Measurements from ENCODE around the gene NUDC. TPM values are rescaled to one million over a fixed set of nuclear protein-coding genes. Genes with fewer than 3 reads are reported as not detected.

NUDC gene
- total and polyA plus RNA-seq, 2 of the 13 experiments (the other 11 are each of a cell fraction or from before 2014, with no cell fraction given): 34.7 to 104 TPM

DNA sequence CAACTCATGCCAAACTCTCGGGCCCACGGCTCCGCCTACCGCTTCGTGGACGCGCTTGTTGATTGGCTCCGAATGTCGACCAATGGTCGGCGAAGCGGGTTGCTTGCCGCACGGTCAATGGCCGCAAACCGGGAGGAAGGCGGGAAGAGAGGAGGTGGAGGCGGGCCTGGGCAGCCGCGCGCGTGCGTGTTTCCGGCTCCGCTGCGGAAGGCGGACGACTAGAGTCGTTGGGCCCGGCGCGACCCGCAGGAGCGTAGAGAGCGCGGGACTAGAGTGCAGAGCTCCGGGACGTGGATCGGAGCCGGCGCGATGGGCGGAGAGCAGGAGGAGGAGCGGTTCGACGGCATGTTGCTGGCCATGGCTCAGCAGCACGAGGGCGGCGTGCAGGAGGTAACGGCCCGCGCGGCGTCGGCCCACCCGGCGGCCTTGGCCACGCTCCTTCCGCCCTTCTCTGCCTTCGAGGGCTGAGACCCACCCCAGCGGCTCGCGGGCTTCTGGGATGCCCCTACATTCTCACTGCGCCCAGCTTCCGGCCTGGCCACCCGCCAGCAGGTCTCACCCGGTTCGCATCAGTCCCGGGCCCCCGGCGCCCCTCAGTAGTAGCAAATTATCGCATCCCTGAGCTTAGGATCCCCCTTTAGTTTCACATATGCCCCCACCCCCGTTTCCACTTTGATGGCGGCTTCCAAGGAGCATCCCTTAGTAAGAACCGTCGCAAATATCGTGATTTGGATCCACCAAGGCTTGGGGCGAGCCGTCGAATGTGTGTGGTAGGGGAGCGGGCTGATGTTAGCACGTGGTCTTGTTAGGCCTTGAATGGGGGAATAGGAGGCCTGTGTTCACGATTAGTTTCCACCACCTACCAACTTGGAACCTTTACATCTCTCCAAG is at the start of gene NUDC (continued):
- TF ChIP-seq SNRNP70 (IDR thresholded peaks at IDR 0.05; ENCODE audit: low read depth, low read length) (no peak), ZNF709 (CRISPR knock-in tag; IDR thresholded peaks at IDR 0.05) (peak; percentile 95), ZNF816 (CRISPR knock-in tag; IDR thresholded peaks at IDR 0.05; ENCODE audit: borderline replicate concordance) (no peak), HMG20B (CRISPR knock-in tag; conservative IDR thresholded peaks at IDR 0.05) (no peak; the same call in 1 of the 2 replicates), FOXM1 (CRISPR knock-in tag; IDR thresholded peaks at IDR 0.05) (no peak), SIX1 (CRISPR knock-in tag; IDR thresholded peaks at IDR 0.05; ENCODE audit: borderline replicate concordance) (no peak), KMT2B (CRISPR knock-in tag; IDR thresholded peaks at IDR 0.05) (peak; percentile 90), ZNF557 (CRISPR knock-in tag; IDR thresholded peaks at IDR 0.05) (no peak), ISX (CRISPR knock-in tag; conservative IDR thresholded peaks at IDR 0.05) (0 out of 2 replicates have a peak, but pooled peaks have one; percentile 48), ZKSCAN8 (CRISPR knock-in tag; IDR thresholded peaks at IDR 0.05; ENCODE audit: borderline replicate concordance) (no peak), ATF7 (IDR thresholded peaks at IDR 0.05) (no peak), ATF7 (CRISPR knock-in tag; IDR thresholded peaks at IDR 0.05) (no peak), HCFC1 (IDR thresholded peaks at IDR 0.05; ENCODE audit: low read depth, low read length) (0 out of 2 replicates have a peak, but pooled peaks have one; percentile 9)
- TF ChIP-seq, protein P1, sequence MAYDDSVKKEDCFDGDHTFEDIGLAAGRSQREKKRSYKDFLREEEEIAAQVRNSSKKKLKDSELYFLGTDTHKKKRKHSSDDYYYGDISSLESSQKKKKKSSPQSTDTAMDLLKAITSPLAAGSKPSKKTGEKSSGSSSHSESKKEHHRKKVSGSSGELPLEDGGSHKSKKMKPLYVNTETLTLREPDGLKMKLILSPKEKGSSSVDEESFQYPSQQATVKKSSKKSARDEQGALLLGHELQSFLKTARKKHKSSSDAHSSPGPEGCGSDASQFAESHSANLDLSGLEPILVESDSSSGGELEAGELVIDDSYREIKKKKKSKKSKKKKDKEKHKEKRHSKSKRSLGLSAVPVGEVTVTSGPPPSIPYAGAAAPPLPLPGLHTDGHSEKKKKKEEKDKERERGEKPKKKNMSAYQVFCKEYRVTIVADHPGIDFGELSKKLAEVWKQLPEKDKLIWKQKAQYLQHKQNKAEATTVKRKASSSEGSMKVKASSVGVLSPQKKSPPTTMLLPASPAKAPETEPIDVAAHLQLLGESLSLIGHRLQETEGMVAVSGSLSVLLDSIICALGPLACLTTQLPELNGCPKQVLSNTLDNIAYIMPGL (CRISPR knock-in tag; IDR thresholded peaks at IDR 0.05; ENCODE audit: borderline replicate concordance in 1 of 2, low read depth in 1 of 2): peak in 1 of 2 experiments; percentile 68; a peak in 3 of 4 replicates
- TF ChIP-seq, protein P2, sequence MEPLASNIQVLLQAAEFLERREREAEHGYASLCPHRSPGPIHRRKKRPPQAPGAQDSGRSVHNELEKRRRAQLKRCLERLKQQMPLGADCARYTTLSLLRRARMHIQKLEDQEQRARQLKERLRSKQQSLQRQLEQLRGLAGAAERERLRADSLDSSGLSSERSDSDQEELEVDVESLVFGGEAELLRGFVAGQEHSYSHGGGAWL (CRISPR knock-in tag; IDR thresholded peaks at IDR 0.05): peak; percentile 95
- TF ChIP-seq, protein P3, sequence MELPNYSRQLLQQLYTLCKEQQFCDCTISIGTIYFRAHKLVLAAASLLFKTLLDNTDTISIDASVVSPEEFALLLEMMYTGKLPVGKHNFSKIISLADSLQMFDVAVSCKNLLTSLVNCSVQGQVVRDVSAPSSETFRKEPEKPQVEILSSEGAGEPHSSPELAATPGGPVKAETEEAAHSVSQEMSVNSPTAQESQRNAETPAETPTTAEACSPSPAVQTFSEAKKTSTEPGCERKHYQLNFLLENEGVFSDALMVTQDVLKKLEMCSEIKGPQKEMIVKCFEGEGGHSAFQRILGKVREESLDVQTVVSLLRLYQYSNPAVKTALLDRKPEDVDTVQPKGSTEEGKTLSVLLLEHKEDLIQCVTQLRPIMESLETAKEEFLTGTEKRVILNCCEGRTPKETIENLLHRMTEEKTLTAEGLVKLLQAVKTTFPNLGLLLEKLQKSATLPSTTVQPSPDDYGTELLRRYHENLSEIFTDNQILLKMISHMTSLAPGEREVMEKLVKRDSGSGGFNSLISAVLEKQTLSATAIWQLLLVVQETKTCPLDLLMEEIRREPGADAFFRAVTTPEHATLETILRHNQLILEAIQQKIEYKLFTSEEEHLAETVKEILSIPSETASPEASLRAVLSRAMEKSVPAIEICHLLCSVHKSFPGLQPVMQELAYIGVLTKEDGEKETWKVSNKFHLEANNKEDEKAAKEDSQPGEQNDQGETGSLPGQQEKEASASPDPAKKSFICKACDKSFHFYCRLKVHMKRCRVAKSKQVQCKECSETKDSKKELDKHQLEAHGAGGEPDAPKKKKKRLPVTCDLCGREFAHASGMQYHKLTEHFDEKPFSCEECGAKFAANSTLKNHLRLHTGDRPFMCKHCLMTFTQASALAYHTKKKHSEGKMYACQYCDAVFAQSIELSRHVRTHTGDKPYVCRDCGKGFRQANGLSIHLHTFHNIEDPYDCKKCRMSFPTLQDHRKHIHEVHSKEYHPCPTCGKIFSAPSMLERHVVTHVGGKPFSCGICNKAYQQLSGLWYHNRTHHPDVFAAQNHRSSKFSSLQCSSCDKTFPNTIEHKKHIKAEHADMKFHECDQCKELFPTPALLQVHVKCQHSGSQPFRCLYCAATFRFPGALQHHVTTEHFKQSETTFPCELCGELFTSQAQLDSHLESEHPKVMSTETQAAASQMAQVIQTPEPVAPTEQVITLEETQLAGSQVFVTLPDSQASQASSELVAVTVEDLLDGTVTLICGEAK (IDR thresholded peaks at IDR 0.05): peak; percentile 11; the same call in 1 of the 2 replicates
- TF ChIP-seq, protein P3 (CRISPR knock-in tag; IDR thresholded peaks at IDR 0.05): peak; percentile 75; the same call in 1 of the 2 replicates

Data from HepG2 (cell line).